ENCODE data around the gene LRRC75A. TPM values are rescaled to one million over a fixed set of nuclear protein-coding genes. Genes with fewer than 3 reads are reported as not detected.

LRRC75A gene
- total and polyA plus RNA-seq, 2 donors (not counting 3 experiments of a cell fraction or from before 2014, with no cell fraction given): 3.7 to 6.1 TPM

GRCh38 chr17:16474012-16474725 lies 17.8 kb downstream of the LRRC75A start:
- no peak for FAIRE-seq
- dilution Hi-C loops (cut with MboI; ENCODE audit: extremely low pct_ligation_motif_present, low sequenced_read_pairs): no loop called here
- Histone ChIP-seq H3K36me3 (ENCODE audit: control insufficient read depth in 2 of 2, extremely low read depth in 1 of 2, insufficient read depth in 2 of 2, low read length in 2 of 2) (no peaks in the 10 kb centered on the region), H4K20me1 (replicated peaks; ENCODE audit: control insufficient read depth, extremely low read depth, insufficient read depth, low read length) (no peaks in the 10 kb centered on the region), H3K79me2 (ENCODE audit: control insufficient read depth, insufficient read depth, low read length) (no peaks in the 10 kb centered on the region), H3K4me3 (replicated peaks in 1 of 3; ENCODE audit: insufficient read depth in 1 of 3, low read depth in 1 of 3, low read length in 3 of 3) (no peak overlapping the region), H3K4me2 (ENCODE audit: insufficient read depth, low read length) (no peak overlapping the region), H3K27ac (ENCODE audit: insufficient read depth, low read depth, low read length) (no peak overlapping the region), H3K4me1 (ENCODE audit: control insufficient read depth, extremely low read depth, insufficient read depth, low read length) (peaks cover 23% of the 10 kb centered on the region), H3K9ac (replicated peaks; ENCODE audit: extremely low read depth, insufficient read depth, low read length) (no peak overlapping the region), H2AFZ (ENCODE audit: low read depth, low read length) (no peak overlapping the region), H3K27me3 (ENCODE audit: control insufficient read depth in 2 of 2, insufficient read depth in 2 of 2, low read length in 2 of 2) (no peaks in the 10 kb centered on the region), H3K9me1 (replicated peaks; ENCODE audit: control insufficient read depth, extremely low read depth, insufficient read depth, low read length) (no peaks in the 10 kb centered on the region), H3K9me3 (replicated peaks; ENCODE audit: control insufficient read depth, insufficient read depth, low read length) (no peaks in the 10 kb centered on the region)
- TF ChIP-seq POLR2AphosphoS5 (IDR thresholded peaks at IDR 0.05; ENCODE audit: insufficient read depth, low read depth, low read length) (no peak), FOS (IDR thresholded peaks at IDR 0.05; ENCODE audit: borderline replicate concordance, insufficient read depth, low read length) (no peak), CTCF (IDR thresholded peaks at IDR 0.05; ENCODE audit: extremely low read depth in 1 of 2, insufficient read depth in 1 of 2, low read depth in 1 of 2, low read length in 2 of 2) (no peak), MYC (IDR thresholded peaks at IDR 0.05; ENCODE audit: low read depth, low read length) (no peak), MAX (IDR thresholded peaks at IDR 0.05; ENCODE audit: insufficient read depth, insufficient read length) (no peak), EZH2 (IDR thresholded peaks at IDR 0.05; ENCODE audit: borderline replicate concordance, low read depth, low read length, severe bottlenecking) (no peak), POLR2A (IDR thresholded peaks at IDR 0.05; ENCODE audit: low read depth, low read length) (no peak), GATA2 (IDR thresholded peaks at IDR 0.05; ENCODE audit: insufficient read depth, insufficient read length, low read depth, low read length) (no peak), JUN (IDR thresholded peaks at IDR 0.05; ENCODE audit: borderline replicate concordance, insufficient read depth, insufficient read length, low read depth) (no peak)
- DNase-seq (ENCODE audit: low read depth, low spot score): no peak
- CTCF ChIA-PET: interaction anchor here (1.3 to 2.3 kb wide), 2 partner anchors 10 to 21 kb away, joined by 5 to 9 read pairs; no protein-coding TSS in a partner anchor
- no TSS peak for BruUV-seq (replicated peaks)
- intact Hi-C loops (cut with micrococcal nuclease): no loop called here
- POLR2A ChIA-PET: no interaction called here

Data from endothelial cell of umbilical vein (primary cell).